ENCODE measurements around the gene EHD1.

Gene EHD1

DNA sequence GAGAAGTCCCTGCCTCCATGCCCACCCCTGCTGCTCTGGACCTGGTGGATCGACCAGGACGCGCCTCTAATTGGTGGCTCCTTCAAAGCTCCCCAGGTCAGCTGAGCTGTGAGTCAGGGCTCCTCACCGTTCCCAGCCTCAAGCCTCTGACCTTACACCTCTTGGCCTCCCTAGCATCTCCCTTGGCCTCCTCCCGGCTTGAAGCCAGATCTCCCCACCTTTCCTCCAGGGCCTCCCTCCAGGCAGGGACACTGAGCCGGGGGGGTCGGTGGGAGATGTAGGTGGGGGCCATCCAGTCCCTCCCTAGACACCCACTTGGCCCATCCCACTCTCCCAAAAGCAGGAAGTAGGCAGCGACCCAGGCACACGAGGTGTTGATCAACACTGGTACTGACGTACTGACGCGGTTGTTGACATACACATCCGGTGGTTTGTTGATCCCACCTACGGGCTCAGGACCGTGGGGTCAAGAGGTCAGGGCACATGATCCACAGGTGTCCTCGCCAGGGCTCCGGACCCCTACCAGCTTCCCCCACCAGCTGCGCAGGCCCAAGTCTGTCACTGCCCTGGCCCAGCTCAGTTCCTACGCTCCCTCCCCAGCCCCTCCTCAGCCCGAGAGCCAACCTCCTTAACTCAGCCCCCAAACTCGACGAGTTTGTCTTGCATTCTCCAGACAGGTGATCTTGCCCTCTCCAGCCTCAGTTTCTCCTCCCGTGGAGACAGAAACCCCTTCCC is 37.8 kb upstream of the EHD1 start:
- ATAC-seq (replicated peaks) (peak; percentile 1 to 6), DNase-seq (no peak)
- Mint-ChIP-seq H3K4me3 (peak overlapping the region; percentile 89 to 92), H3K36me3 (peaks cover 13 to 25% of the 10 kb centered on the region in 2 donors), H3K27me3 (no peaks in the 10 kb centered on the region), H3K4me1 (peaks cover 30 to 40% of the 10 kb centered on the region in 2 donors), H3K27ac (peak overlapping the region; percentile 93), H3K9me3 (no peaks in the 10 kb centered on the region)

DNA sequence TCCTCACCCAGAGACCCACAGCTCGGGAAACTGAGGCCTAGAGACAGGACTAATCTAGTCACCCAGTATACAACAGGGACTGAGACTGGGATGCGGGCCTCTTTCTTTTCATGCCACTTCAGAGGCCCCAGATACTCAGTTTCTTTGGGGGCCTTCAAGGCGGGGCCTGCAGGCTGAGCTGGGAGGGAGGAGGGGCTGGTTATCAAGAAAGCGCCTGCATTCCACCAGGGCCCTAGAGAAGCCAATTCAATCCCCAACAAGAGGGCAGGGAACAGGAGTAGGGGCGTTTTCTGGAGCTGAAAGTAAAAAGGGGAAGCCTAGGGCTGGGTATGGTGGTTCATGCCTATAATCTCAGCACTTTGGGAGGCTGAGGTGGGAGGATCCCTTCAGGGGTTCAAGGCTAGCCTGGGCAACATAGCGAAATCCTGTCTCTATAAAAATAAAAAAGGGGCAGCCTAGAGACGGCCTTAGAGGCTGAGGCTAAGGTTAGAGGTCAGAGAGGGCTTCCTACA is 37.0 kb upstream of the EHD1 start:
- peak overlapping the region; percentile 37 for H3K27ac Mint-ChIP-seq
- DNase-seq: no peak
- H3K36me3 Mint-ChIP-seq: peaks cover 18 to 31% of the 10 kb centered on the region in 2 donors
- H3K4me3 Mint-ChIP-seq: peak overlapping the region; percentile 89 to 92
- peaks cover 29 to 40% of the 10 kb centered on the region in 2 donors for H3K4me1 Mint-ChIP-seq
- no peaks in the 10 kb centered on the region for H3K27me3 Mint-ChIP-seq
- no peak for ATAC-seq (replicated peaks)
- no peaks in the 10 kb centered on the region for H3K9me3 Mint-ChIP-seq

DNA sequence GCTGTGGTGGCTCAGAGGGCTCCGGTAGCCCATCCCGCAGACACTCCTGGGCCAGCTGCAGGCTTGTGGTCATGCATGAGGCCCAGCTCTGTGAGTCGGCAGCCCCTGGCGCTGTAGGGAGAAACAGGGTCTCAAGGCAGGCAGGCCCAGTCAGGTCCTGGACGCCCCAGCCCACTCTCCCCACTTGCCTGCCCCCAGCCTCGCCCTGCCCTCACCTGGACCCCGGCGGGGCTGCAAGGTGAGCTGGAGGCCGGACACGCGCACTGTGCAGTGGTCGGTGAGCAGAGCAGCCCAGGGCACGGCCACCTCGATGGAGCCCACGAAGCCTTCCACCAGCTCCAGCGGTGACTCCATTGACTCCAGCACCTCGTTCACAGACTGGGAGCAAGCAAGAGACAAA is 35.7 kb upstream of the EHD1 start:
- ATAC-seq (replicated peaks): no peak
- no peak overlapping the region for H3K27ac Mint-ChIP-seq
- no peaks in the 10 kb centered on the region for H3K9me3 Mint-ChIP-seq
- peaks cover 26 to 40% of the 10 kb centered on the region in 2 donors for H3K4me1 Mint-ChIP-seq
- no peak overlapping the region for H3K4me3 Mint-ChIP-seq
- no peak for DNase-seq
- peaks cover 28 to 41% of the 10 kb centered on the region in 2 donors for H3K36me3 Mint-ChIP-seq
- H3K27me3 Mint-ChIP-seq: no peaks in the 10 kb centered on the region

DNA sequence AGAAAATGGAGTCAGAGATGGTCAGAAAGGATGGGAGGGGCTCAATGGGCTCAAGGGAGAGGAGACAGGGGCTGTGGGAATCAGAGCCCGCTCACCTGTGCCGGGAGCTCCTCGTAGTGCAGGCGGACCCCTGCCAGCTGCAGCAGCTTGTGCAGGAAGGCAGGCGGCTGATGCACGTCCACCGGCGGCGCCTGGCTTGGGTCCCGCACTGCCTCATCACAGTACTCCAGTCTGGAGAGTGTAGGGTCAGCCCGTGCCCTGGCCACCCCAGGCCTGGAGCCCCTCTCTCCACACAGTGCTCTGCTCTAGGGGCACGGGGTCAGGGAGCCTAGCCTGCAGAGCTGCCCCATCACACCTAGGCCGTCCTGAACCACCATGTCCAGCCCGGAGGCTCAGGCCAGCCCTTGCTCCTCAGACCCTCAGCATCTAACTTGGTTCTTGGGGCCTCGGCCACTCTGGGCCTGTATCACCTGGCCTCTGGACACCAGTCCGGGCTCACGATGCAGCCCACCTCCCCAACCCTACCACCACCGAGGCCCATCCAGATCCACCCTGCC is 34.8 kb upstream of the EHD1 start:
- no peak for DNase-seq
- Mint-ChIP-seq H3K9me3 (no peaks in the 10 kb centered on the region), H3K36me3 (peaks cover 35 to 48% of the 10 kb centered on the region in 2 donors), H3K4me3 (no peak overlapping the region), H3K4me1 (peaks cover 25 to 33% of the 10 kb centered on the region in 2 donors), H3K27ac (no peak overlapping the region), H3K27me3 (no peaks in the 10 kb centered on the region)
- no peak for ATAC-seq (replicated peaks)

DNA sequence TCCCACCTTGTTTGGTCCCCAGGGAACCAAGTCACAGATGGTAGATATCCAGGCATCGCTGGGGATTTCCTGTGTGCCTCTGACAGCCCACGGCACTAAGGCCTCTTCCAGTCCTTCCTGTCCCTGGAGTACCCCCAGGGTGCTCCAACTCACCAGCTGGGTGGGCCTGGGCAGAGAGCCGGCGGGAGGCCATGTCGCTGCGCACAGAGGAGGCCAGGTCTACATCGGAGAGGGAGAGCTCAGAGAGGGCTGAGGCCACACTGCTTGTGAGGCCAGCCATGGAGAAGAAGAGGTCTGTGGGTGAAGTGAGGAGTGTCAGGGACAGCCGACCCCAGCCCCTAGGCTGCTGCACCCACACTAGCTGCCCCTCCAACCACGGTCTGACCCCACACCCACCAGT is 33.3 kb upstream of the EHD1 start:
- DNase-seq (no peak), ATAC-seq (replicated peaks) (no peak)
- H3K27ac Mint-ChIP-seq: no peak overlapping the region
- H3K36me3 Mint-ChIP-seq: peaks cover 46 to 55% of the 10 kb centered on the region in 2 donors
- no peak overlapping the region for H3K4me3 Mint-ChIP-seq
- H3K4me1 Mint-ChIP-seq: peaks cover 17 to 21% of the 10 kb centered on the region in 2 donors
- no peaks in the 10 kb centered on the region for H3K9me3 Mint-ChIP-seq
- no peaks in the 10 kb centered on the region for H3K27me3 Mint-ChIP-seq

DNA sequence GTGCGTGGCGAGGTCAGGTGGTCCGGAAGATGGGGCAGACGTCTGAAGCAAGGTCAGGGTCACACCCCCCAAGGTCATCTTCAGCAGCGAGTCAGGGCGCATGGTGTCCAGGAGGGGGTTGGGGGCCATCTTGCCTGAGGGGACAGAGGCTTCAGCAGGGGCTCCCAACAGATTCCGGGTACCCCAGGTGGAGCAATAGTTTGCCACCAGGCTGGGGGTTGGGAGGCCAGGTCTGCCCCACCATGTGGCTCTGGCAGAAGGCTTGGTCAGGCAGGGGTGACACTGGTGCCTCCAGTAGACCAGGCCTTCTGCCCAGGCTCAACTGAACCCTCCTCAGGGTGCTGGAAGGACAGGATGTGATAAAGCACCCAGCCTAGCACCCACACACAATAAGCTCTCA is 32.7 kb upstream of the EHD1 start:
- Mint-ChIP-seq H3K27ac (no peak overlapping the region), H3K4me1 (peaks cover 12 to 16% of the 10 kb centered on the region in 2 donors), H3K27me3 (no peaks in the 10 kb centered on the region), H3K4me3 (no peak overlapping the region), H3K9me3 (no peaks in the 10 kb centered on the region), H3K36me3 (peaks cover 46 to 55% of the 10 kb centered on the region in 2 donors)
- DNase-seq: no peak
- ATAC-seq (replicated peaks): no peak

DNA sequence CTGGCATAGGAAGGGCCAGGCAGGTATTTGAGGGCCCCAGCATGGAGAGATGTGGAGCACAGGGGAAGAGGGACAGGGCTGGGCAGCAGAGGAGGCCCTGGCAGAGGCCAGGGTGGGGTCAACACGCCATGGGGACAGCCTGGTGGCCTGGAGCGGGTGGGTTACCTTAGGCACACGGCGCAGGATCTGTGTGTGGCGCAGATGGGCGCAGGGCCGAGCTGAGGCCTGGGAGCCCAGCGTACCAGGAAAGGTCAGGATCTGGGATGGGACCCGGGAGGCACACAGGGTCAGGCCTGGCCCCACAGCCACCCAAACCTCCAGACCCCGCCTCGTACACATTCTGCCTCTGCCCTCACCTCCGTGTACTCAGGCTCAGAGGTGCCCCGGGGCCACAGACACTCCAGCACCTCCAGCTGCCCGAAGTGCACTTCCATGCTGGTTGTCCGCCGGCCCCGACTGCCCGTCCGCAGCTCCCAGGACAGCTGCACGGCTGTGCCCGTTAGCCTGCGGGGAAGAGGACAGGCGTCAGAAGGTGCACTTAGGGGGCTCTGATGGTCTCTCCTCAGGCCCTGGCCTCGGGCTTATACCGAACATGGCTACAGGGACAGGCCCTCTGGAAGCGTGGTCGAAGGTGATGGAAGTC is 32.2 kb upstream of the EHD1 start:
- H3K27me3 Mint-ChIP-seq: no peaks in the 10 kb centered on the region
- no peak overlapping the region for H3K27ac Mint-ChIP-seq
- ATAC-seq (replicated peaks) (no peak), DNase-seq (no peak)
- peaks cover 8 to 10% of the 10 kb centered on the region in 2 donors for H3K4me1 Mint-ChIP-seq
- peaks cover 46 to 57% of the 10 kb centered on the region in 2 donors for H3K36me3 Mint-ChIP-seq
- H3K4me3 Mint-ChIP-seq: no peak overlapping the region
- no peaks in the 10 kb centered on the region for H3K9me3 Mint-ChIP-seq

DNA sequence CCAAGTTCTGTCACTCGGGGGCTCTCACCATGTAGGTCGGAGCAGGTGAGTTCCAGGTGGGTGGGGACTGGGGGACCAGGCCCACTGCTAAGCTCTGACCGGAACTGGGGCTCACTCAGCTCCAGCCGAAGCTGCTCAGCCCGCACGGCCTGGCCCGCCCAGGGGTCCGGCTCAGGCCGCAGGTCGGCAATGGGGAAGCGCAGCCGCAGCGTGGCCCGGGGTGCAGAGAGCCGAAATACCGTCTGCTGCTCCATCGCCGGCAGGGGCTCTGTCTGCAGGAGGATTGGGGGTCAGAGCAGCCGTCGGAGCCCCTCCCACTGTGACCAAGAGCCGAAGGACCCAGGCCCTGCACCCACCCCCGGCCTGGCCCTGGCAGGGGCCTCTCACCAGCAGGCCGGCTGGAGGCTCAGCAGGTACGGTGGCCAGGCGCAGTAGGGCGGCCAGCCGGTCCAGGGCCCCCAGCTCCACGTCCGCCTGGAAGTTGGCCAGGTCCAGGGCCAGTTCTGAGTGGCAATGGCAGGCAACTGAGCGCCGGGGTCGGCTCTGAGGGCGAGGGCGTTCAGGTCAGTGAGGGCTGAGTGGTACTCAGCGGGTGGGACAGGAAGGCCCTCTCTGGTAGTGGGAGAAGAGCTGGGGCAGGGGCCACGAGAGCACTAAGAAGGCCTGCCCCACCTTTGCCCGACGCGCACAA is 31.4 kb upstream of the EHD1 start:
- Mint-ChIP-seq H3K36me3 (peaks cover 52 to 61% of the 10 kb centered on the region in 2 donors), H3K4me3 (no peak overlapping the region), H3K4me1 (peaks cover 5 to 8% of the 10 kb centered on the region in 2 donors)

DNA sequence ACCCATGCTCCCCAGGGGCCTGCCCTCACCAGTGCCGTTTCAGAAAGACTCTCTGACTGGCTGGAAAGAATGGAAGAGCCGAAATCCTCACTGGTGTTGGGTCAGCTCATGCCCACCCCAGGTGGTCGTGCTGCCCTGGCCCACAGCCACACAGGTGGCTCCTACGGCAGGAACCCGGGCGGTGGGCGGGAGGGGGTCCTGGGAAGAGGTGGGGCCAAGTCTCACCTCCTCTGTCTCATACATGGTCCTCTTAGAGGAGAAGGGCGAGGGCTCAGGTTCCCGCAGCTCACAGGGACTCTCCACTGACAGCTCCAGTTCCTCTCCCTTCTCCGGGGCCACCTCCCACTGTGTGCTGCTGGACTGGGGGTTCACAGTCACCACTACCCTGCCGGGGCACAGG is 30.3 kb upstream of the EHD1 start:
- Mint-ChIP-seq H3K4me1 (peaks cover 5 to 6% of the 10 kb centered on the region in 2 donors), H3K27ac (no peak overlapping the region), H3K36me3 (peaks cover 55 to 58% of the 10 kb centered on the region in 2 donors), H3K9me3 (no peaks in the 10 kb centered on the region), H3K27me3 (no peaks in the 10 kb centered on the region), H3K4me3 (no peak overlapping the region)
- ATAC-seq (replicated peaks) (no peak), DNase-seq (no peak)

More for the DNA sequence above, 31.4 kb upstream of the EHD1 start:
- Mint-ChIP-seq H3K9me3 (no peaks in the 10 kb centered on the region), H3K27ac (no peak overlapping the region), H3K27me3 (no peaks in the 10 kb centered on the region)
- no peak for ATAC-seq (replicated peaks)
- DNase-seq: no peak

DNA sequence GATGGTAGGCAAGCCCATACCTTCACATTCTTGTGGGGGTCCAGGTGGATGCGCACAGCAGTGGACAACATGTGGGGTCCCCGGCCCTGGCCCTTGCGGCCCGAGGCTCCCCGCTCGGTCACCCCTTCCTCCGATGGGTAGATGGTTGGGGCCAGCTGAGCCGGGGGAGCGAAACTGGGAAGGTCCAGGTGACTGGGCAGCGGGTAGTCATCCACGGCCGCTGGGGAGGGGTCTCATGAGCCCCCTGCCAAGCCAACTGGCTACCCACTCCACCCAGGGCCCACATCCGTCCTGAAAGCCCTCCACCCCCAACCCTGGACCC is 27.9 kb upstream of the EHD1 start:
- peaks cover 0 to 5% of the 10 kb centered on the region in 2 donors for H3K4me1 Mint-ChIP-seq
- H3K9me3 Mint-ChIP-seq: no peaks in the 10 kb centered on the region
- ATAC-seq (replicated peaks) (no peak), DNase-seq (no peak)
- peaks cover 46 to 55% of the 10 kb centered on the region in 2 donors for H3K36me3 Mint-ChIP-seq
- no peak overlapping the region for H3K27ac Mint-ChIP-seq
- H3K27me3 Mint-ChIP-seq: no peaks in the 10 kb centered on the region
- no peak overlapping the region for H3K4me3 Mint-ChIP-seq

DNA sequence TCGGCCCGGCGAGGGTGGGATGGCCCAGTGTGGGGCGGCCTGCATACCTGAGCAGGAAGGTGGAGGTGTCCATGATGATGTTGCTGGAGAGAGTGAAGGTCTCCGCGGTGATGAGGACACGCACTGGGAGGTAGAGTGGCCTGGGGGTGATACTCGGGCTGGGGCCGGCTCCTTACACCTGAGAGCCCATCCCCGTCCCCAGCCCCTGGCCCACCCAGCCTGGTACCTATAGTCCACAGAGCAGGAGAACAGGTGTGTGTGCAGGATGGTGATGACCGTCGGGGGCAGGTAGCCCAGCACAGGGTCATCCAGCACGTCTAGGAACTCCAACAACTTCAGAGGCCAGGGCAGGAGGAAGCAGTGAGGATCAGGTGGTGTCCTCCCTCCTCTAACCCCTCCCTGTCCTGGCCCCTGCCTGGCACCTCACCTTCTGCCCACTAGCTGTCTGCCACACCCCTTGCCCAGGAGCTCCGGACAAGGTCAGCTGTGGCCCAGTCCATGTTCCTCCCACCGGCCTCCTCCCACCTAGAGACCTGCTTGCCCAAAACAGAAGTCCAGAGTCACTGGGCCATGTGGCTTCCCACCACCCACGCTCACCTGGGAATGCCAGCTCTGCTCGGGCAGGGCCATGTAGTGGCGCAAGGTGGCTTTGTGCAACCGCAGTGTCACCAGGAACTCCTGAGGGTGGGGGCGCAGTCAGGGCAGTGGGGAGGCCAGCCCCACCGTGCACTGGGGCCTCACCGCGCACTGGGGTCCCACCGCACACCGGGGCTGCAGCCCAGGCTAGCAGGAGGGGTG is 27.3 kb upstream of the EHD1 start:
- DNase-seq (no peak), ATAC-seq (replicated peaks) (no peak)
- H3K27ac Mint-ChIP-seq: no peak overlapping the region
- no peak overlapping the region for H3K4me3 Mint-ChIP-seq
- peaks cover 41 to 51% of the 10 kb centered on the region in 2 donors for H3K36me3 Mint-ChIP-seq
- no peaks in the 10 kb centered on the region for H3K27me3 Mint-ChIP-seq
- peaks cover 0 to 5% of the 10 kb centered on the region in 2 donors for H3K4me1 Mint-ChIP-seq
- no peaks in the 10 kb centered on the region for H3K9me3 Mint-ChIP-seq

DNA sequence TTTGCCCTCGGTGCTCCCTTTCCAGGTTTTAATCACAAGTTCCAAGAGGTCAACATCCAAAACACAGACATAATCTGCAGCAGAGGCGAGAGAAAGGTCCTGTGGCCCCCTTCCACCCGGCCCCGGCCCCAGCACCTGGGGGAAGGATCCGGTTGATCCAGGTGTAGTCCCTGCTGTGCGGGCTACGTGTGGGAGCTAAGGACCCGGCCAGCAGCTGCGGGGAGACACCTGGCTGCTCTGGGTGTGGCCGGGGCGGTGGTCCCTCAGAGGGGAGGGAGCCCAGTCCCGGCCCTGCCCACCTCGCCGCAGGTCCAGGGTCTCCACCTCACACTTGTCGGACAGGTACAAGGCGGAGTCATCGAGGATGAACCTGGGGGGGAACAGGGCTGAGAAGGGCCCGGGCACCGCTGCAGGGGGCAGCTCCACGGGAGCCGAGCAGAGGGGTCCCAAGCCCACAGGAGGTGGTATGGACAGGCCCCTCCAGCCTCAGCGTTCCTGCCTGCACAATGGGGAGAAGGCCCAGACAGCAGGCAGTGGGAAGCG is 24.9 kb upstream of the EHD1 start:
- peaks cover 0 to 8% of the 10 kb centered on the region in 2 donors for H3K4me1 Mint-ChIP-seq
- ATAC-seq (replicated peaks) (no peak), DNase-seq (no peak)
- H3K36me3 Mint-ChIP-seq: peaks cover 37 to 43% of the 10 kb centered on the region in 2 donors
- no peak overlapping the region for H3K27ac Mint-ChIP-seq
- H3K9me3 Mint-ChIP-seq: no peaks in the 10 kb centered on the region
- no peak overlapping the region for H3K4me3 Mint-ChIP-seq
- H3K27me3 Mint-ChIP-seq: no peaks in the 10 kb centered on the region

DNA sequence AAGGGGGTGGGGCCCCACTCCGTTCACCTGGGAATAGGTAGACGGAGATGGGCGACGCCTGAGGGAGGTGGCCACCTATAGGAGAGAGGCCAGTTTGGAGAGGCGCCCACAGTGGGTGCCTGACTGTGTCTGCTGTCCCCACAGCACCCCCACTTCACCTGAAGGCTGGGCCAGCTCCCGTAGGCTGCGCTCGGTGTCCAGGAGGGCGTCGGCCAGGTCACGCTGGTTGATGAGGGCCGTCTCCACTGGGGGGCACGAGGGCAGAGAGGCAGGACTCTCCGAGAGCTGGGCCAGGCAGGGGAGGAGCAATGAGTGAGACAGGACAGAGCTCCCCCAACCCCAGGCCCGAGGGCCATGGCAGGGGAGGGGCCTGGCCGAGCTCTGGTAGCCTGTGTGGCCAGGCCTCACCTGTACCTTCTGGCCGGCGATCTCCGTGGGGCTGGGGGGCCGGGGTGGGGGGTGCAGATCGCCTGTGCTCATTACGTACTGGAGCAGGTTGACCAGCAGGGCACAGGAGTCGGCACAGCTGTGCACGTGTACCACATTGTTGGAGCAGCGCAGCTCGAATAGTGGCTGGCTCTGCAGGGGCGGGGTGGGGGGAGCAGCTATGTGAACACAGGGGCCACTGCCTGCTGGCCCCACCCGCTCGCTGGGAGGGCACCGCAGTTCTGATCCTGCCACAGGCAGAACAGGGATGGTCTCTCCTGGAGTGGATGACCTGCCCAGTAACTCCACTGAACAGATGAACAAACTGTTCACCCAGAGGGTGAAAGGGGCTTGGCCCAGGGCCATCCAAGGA is 23.9 kb upstream of the EHD1 start:
- H3K27me3 Mint-ChIP-seq: no peaks in the 10 kb centered on the region
- no peak for ATAC-seq (replicated peaks)
- H3K36me3 Mint-ChIP-seq: peaks cover 35 to 42% of the 10 kb centered on the region in 2 donors
- H3K27ac Mint-ChIP-seq: peak overlapping the region; percentile 37
- no peak overlapping the region for H3K4me3 Mint-ChIP-seq
- no peak for DNase-seq
- peaks cover 0 to 8% of the 10 kb centered on the region in 2 donors for H3K4me1 Mint-ChIP-seq
- no peaks in the 10 kb centered on the region for H3K9me3 Mint-ChIP-seq
